HepG2 (cell line): Measurements from ENCODE around the gene MAN1A2. TPM values are rescaled to one million over a fixed set of nuclear protein-coding genes. Genes with fewer than 3 reads are reported as not detected.

ENCODE experiments used
- ATAC-seq: fragments of 200-7000 bp; cut with Tn5 transposase; 3 replicates; pipeline ENCODE4 v1.9.1; 2020; ENCODE audit warnings: mild to moderate bottlenecking, moderate library complexity
- BruUV-seq: library from RNA; stranded (reverse); fragments of 400-500 nt; replicated peaks from 2 replicates; lab custom pipeline; 2021; lab: Mats Ljungman, UMichigan
- CTCF ChIA-PET: fragments of 300-600 bp; formaldehyde crosslinking; extraction: SDS; loops from one replicate; lab custom pipeline; 2021; ENCODE audit warnings: low total read pairs, inconsistent platforms, low intra/inter-chr PET ratio; lab: Yijun Ruan, JAX
- POLR2A ChIA-PET: fragments of 350-600 bp; sonication (Branson Sonifier 250); formaldehyde crosslinking; loops from one replicate; lab custom pipeline; 2020; ENCODE audit warnings: antibody characterized with exemption, inconsistent platforms; lab: Yijun Ruan, JAX
- DNase-seq: peaks from one replicate; pipeline ENCODE4 v3.0.0-alpha.2; 2015; ENCODE audit warnings: low spot score
- FAIRE-seq: peaks from 3 replicates; lab custom pipeline; 2011; peaks lifted over from hg19 to GRCh38; lab: Jason Lieb, UNC
- H2AFZ ChIP-seq: one replicate; pipeline ENCODE4 v1.6.1; 2011; ENCODE audit warnings: low read length, inconsistent platforms
- H3K27ac ChIP-seq: fragments of 300-600 bp; 3 replicates; pipeline ENCODE4 v1.8.0; 2011; ENCODE audit warnings: mixed run types, mild to moderate bottlenecking, mixed read lengths, low read length, inconsistent platforms; ENCODE audit not compliant: insufficient read depth; ENCODE audit errors: extremely low read length
- H3K27me3 ChIP-seq, 2 experiments: fragments of 200-600 bp in 1 of 2; 2 replicates in 1 of 2; 3 replicates in 1 of 2; pipeline versions ENCODE4 v1.6.0 to v1.8.0; 2011; ENCODE audit warnings: low read length in 2 of 2, mild to moderate bottlenecking in 2 of 2, moderate library complexity in 2 of 2, inconsistent platforms in 1 of 2; ENCODE audit not compliant: insufficient read depth in 2 of 2, control insufficient read depth in 1 of 2
- H3K36me3 ChIP-seq, 2 experiments: fragments of 200-600 bp in 1 of 2; replicated peaks in 1 of 2; 2 replicates in 1 of 2; 3 replicates in 1 of 2; pipeline versions ENCODE4 v1.5.1 to v1.8.0; 2011; ENCODE audit warnings: low read length in 2 of 2, inconsistent platforms in 1 of 2; ENCODE audit not compliant: insufficient read depth in 2 of 2, control insufficient read depth in 1 of 2
- H3K4me1 ChIP-seq: 2 replicates; pipeline ENCODE4 v1.5.1; 2012; ENCODE audit warnings: low read length, inconsistent platforms; ENCODE audit not compliant: insufficient read depth
- H3K4me2 ChIP-seq: 2 replicates; pipeline ENCODE4 v1.6.0; 2011; ENCODE audit warnings: low read depth, low read length, inconsistent platforms
- H3K4me3 ChIP-seq, 3 experiments: fragments of 200-600 bp in 1 of 3; sonication (generic), shearing (Covaris generic) in 1 of 3; replicated peaks in 1 of 3; 2 replicates each; pipeline ENCODE4 v1.5.1; 2011 to 2016; ENCODE audit warnings: low read length in 3 of 3, inconsistent platforms in 2 of 3, low read depth in 2 of 3, mild to moderate bottlenecking in 2 of 3, control low read depth in 1 of 3, mixed read lengths in 1 of 3; ENCODE audit not compliant: insufficient read depth in 1 of 3
- H3K79me2 ChIP-seq: one replicate; pipeline ENCODE4 v1.6.1; 2011; ENCODE audit warnings: low read length, inconsistent platforms; ENCODE audit not compliant: insufficient read depth
- H3K9ac ChIP-seq: 2 replicates; pipeline ENCODE4 v1.6.0; 2011; ENCODE audit warnings: mild to moderate bottlenecking, low read depth, low read length, inconsistent platforms; ENCODE audit not compliant: insufficient read depth
- H3K9me3 ChIP-seq: 2 replicates; pipeline ENCODE4 v1.5.1; 2012; ENCODE audit warnings: mild to moderate bottlenecking, low read length
- H4K20me1 ChIP-seq: 2 replicates; pipeline ENCODE4 v1.6.0; 2011; ENCODE audit warnings: inconsistent platforms, mild to moderate bottlenecking, low read length, moderate library complexity; ENCODE audit not compliant: insufficient read depth
- ARID3A ChIP-seq: IDR thresholded peaks from 2 replicates; pipeline ENCODE4 v1.6.1; 2012; ENCODE audit warnings: low read depth, low read length, improper control_type of control experiment
- MAFK ChIP-seq, 2 experiments: IDR thresholded peaks in 1 of 2; conservative IDR thresholded peaks in 1 of 2; 2 replicates each; pipeline ENCODE4 v1.6.1; 2011; ENCODE audit warnings: improper control_type of control experiment in 2 of 2, low read length in 2 of 2
- PBX3 ChIP-seq: sonication (generic); formaldehyde crosslinking; IDR thresholded peaks from 2 replicates; pipeline ENCODE4 v1.8.1; 2023; ENCODE audit warnings: missing genetic modification reagents, inconsistent platforms, borderline replicate concordance
- PRMT3 ChIP-seq: sonication (generic); formaldehyde crosslinking; IDR thresholded peaks from 2 replicates; pipeline ENCODE4 v1.8.1; 2022; ENCODE audit warnings: low read depth, mild to moderate bottlenecking, moderate library complexity, missing genetic modification reagents, borderline replicate concordance
- SMAD3 ChIP-seq: sonication (generic); formaldehyde crosslinking; IDR thresholded peaks from 2 replicates; pipeline ENCODE4 v1.4.0; 2020; ENCODE audit warnings: missing genetic modification reagents
- SP1 ChIP-seq, 2 experiments: fragments of 450-650 bp in 1 of 2; sonication (generic) in 1 of 2; formaldehyde crosslinking in 1 of 2; IDR thresholded peaks; 2 replicates each; pipeline versions ENCODE4 v1.4.0 to v1.6.1; 2016 to 2020; ENCODE audit warnings: missing genetic modification reagents in 1 of 2
- ZNF510 ChIP-seq: sonication (generic); formaldehyde crosslinking; IDR thresholded peaks from 2 replicates; pipeline ENCODE4 v1.4.0; 2020; ENCODE audit warnings: low read depth, mild to moderate bottlenecking, missing genetic modification reagents
- ZNF609 ChIP-seq: sonication (generic); formaldehyde crosslinking; IDR thresholded peaks from 2 replicates; pipeline ENCODE4 v1.4.0; 2020; ENCODE audit warnings: mild to moderate bottlenecking, missing genetic modification reagents, borderline replicate concordance
- ZNF639 ChIP-seq: conservative IDR thresholded peaks from 2 replicates; pipeline ENCODE4 v1.6.1; 2018; ENCODE audit warnings: missing genetic modification reagents
- ZNF709 ChIP-seq: sonication (generic); formaldehyde crosslinking; IDR thresholded peaks from 2 replicates; pipeline ENCODE4 v1.5.0; 2020; ENCODE audit warnings: mild to moderate bottlenecking, missing genetic modification reagents
- WGBS: methylation state at CpG from one replicate; pipeline ENCODE4 v1.1.6; 2017; ENCODE audit warnings: low lambda C conversion rate; 5-methylcytosine and 5-hydroxymethylcytosine counted together
- in situ Hi-C: cut with HindIII; loops from 2 replicates; pipeline ENCODE4 v1.10.0; 2017; ENCODE audit warnings: low pct_unique_long_range_greater_than_20kb; ENCODE audit not compliant: extremely low pct_ligation_motif_present
- intact Hi-C: fragments of 100-400 bp; cut with micrococcal nuclease; formaldehyde crosslinking; loops from one replicate; pipeline ENCODE4 v1.10.0; 2022; ENCODE audit not compliant: unreplicated experiment
- polyA plus RNA-seq, 8 experiments: library from polyadenylated mRNA; depleted of rRNA in 3 of 8; stranded (reverse) in 7 of 8; unstranded in 1 of 8; fragments of >200 nt; fragmentation: Illumina TruSeq in 4 of 8; extraction: Trizol in 4 of 8; gene quantifications; 2 replicates each; pipeline versions ENCODE4 v1.2.1 to v1.2.3, GENCODE V29; 2011 to 2016; ENCODE audit warnings: low read depth in 4 of 8, missing spikeins in 1 of 8, mixed read lengths in 1 of 8; ENCODE audit not compliant: insufficient read depth in 1 of 8
- total RNA-seq, 5 experiments: library from RNA; depleted of rRNA; stranded (reverse); fragments of >200 nt; fragmentation: Illumina TruSeq; extraction: Trizol; gene quantifications; 2 replicates each; pipeline ENCODE4 v1.2.3, GENCODE V29; 2016; ENCODE audit warnings: low read depth in 1 of 5

MAN1A2 gene
- total and polyA plus RNA-seq, 2 of the 13 experiments (the other 11 are each of a cell fraction or from before 2014, with no cell fraction given): 8.0 to 19.9 TPM

- TF ChIP-seq PBX3 (no peak), ZNF510 (CRISPR knock-in tag) (no peak), ZNF639 (CRISPR knock-in tag) (no peak), MAFK (conservative IDR thresholded peaks at IDR 0.05 in 1 of 2, IDR thresholded peaks at IDR 0.05 in 1 of 2; ENCODE audit: low read length in 2 of 2) (no peak), SMAD3 (CRISPR knock-in tag) (no peak)
These were observed 69.3 kb downstream of the MAN1A2 start (continued) for GRCh38 chr1:117436513-117436912.

- H3K9me3 ChIP-seq: no peaks in the 10 kb centered on the region
- no peak overlapping the region for H3K9ac ChIP-seq
- H3K27me3 ChIP-seq: no peaks in the 10 kb centered on the region
- no peaks in the 10 kb centered on the region for H4K20me1 ChIP-seq
- H3K4me2 ChIP-seq: no peak overlapping the region
- ChIA-PET CTCF (no interaction called here), POLR2A (no interaction called here)
- no peak overlapping the region for H3K27ac ChIP-seq
- in situ Hi-C loops (no loop called here), intact Hi-C loops (no loop called here)
- no TSS peak for BruUV-seq
- H3K4me3 ChIP-seq: no peak overlapping the region
- ATAC-seq (no peak), DNase-seq (no peak), FAIRE-seq (no peak)
- H3K36me3 ChIP-seq: no peaks in the 10 kb centered on the region; a peak in 2 of 5 replicates
- H3K4me1 ChIP-seq: no peaks in the 10 kb centered on the region
- no peak overlapping the region for H2AFZ ChIP-seq
- WGBS: 93% methylated on average over 2 of the region's 2 CpGs
- H3K79me2 ChIP-seq: no peaks in the 10 kb centered on the region
- TF ChIP-seq ZNF609 (CRISPR knock-in tag) (no peak), SP1 (IDR thresholded peaks at IDR 0.05) (no peak), SP1 (CRISPR knock-in tag; IDR thresholded peaks at IDR 0.05) (no peak), SMAD3 (CRISPR knock-in tag) (no peak), ZNF709 (CRISPR knock-in tag) (no peak), ARID3A (no peak), PRMT3 (CRISPR knock-in tag) (no peak)
These were observed 80.4 kb downstream of the MAN1A2 start for GRCh38 chr1:117447661-117448060.
